Activated CD8-positive, alpha-beta T cell treated with anti-CD3 and anti-CD28 coated beads, Interleukin-2, amount 10 ng/mL, durations not matched to agents 7 days and 5 days (primary cell): ENCODE results near the gene FAM162B. TPM values are rescaled to one million over a fixed set of nuclear protein-coding genes. Genes with fewer than 3 reads are reported as not detected.
"Not testable (repeated sequence)": the region's sequence is repeated elsewhere in the genome, so short reads cannot be mapped to it uniquely, and the experiment has no call there.

Source experiments
- ATAC-seq: fragments of 150-1000 bp; cut with Tn5 transposase; one replicate; pipeline ENCODE4 v1.10.0; 2021; ENCODE audit warnings: moderate library complexity
- CTCF ChIA-PET: fragments of 350-600 bp; sonication (Branson Sonifier 250); formaldehyde crosslinking; loops from one replicate; lab custom pipeline; 2021; ENCODE audit warnings: antibody characterized with exemption; lab: Charles Lee
- POLR2A ChIA-PET: fragments of 350-600 bp; sonication (Branson Sonifier 250); formaldehyde crosslinking; loops from one replicate; lab custom pipeline; 2021; ENCODE audit warnings: antibody characterized with exemption; lab: Charles Lee
- DNase-seq: peaks from one replicate; pipeline ENCODE4 v3.0.0-alpha.2; 2020
- H3K27ac Mint-ChIP-seq: one replicate; pipeline ENCODE4 v1.8.0; 2021; ENCODE audit warnings: mild to moderate bottlenecking, mixed read lengths
- H3K27me3 Mint-ChIP-seq: one replicate; pipeline ENCODE4 v1.8.0; 2021; ENCODE audit warnings: low read depth, mixed read lengths
- H3K36me3 Mint-ChIP-seq: one replicate; pipeline ENCODE4 v1.8.0; 2021; ENCODE audit warnings: low read depth, mixed read lengths
- H3K4me1 Mint-ChIP-seq: one replicate; pipeline ENCODE4 v1.8.0; 2021; ENCODE audit warnings: low read depth, mixed read lengths
- H3K4me3 Mint-ChIP-seq: one replicate; pipeline ENCODE4 v1.8.0; 2021; ENCODE audit warnings: mild to moderate bottlenecking, mixed read lengths
- H3K9me3 Mint-ChIP-seq: one replicate; pipeline ENCODE4 v1.8.0; 2022; ENCODE audit warnings: mixed read lengths; ENCODE audit not compliant: insufficient read depth
- total RNA-seq, 2 experiments: library from RNA; stranded (reverse); gene quantifications; one replicate each; pipeline ENCODE4 v1.2.3, GENCODE V29; 2021

FAM162B gene
- total RNA-seq, 2 experiments from 2014 or later, result not detected

- Mint-ChIP-seq H3K4me3 (no peak overlapping the region), H3K27ac (no peak overlapping the region), H3K4me1 (no peaks in the 10 kb centered on the region), H3K27me3 (no peaks in the 10 kb centered on the region), H3K36me3 (peaks cover 50% of the 10 kb centered on the region), H3K9me3 (no peaks in the 10 kb centered on the region)
- CTCF ChIA-PET, result no interaction called here
- POLR2A ChIA-PET, result no interaction called here
- DNase-seq (no peak), ATAC-seq (no peak)
These were observed 50.8 kb downstream of the FAM162B start for GRCh38 chr6:116714761-116715160.

GRCh38 chr6:116714296-116714695 lies 51.2 kb downstream of the FAM162B start:
- H3K4me1 Mint-ChIP-seq, result no peaks in the 10 kb centered on the region
- POLR2A ChIA-PET, result no interaction called here
- no peak overlapping the region for H3K27ac Mint-ChIP-seq
- H3K36me3 Mint-ChIP-seq, result peaks cover 51% of the 10 kb centered on the region
- ATAC-seq (no peak), DNase-seq (no peak)
- H3K27me3 Mint-ChIP-seq, result no peaks in the 10 kb centered on the region
- H3K9me3 Mint-ChIP-seq, result no peaks in the 10 kb centered on the region
- CTCF ChIA-PET, result no interaction called here
- no peak overlapping the region for H3K4me3 Mint-ChIP-seq

- Mint-ChIP-seq H3K27ac (no peak overlapping the region), H3K9me3 (no peaks in the 10 kb centered on the region), H3K27me3 (no peaks in the 10 kb centered on the region), H3K4me3 (no peak overlapping the region), H3K4me1 (no peaks in the 10 kb centered on the region), H3K36me3 (peaks cover 31% of the 10 kb centered on the region)
- no peak for ATAC-seq
- ChIA-PET POLR2A (no interaction called here), CTCF (interaction anchor here (1.1 kb wide), 1 partner anchor 61 kb away, joined by 3 read pairs; no protein-coding TSS in a partner anchor)
- no peak for DNase-seq
These were observed 59.6 kb downstream of the FAM162B start for GRCh38 chr6:116705917-116706316.

- H3K27ac Mint-ChIP-seq, CTCF ChIA-PET: not testable (repeated sequence)
These were observed 61.6 kb downstream of the FAM162B start for GRCh38 chr6:116703888-116704287.

More at GRCh38 chr6:116703888-116704287, 61.6 kb downstream of the FAM162B start:
- DNase-seq, H3K9me3 Mint-ChIP-seq, H3K27me3 Mint-ChIP-seq, H3K4me3 Mint-ChIP-seq, POLR2A ChIA-PET, H3K4me1 Mint-ChIP-seq, ATAC-seq: not testable (repeated sequence)
- H3K36me3 Mint-ChIP-seq, result peaks cover 35% of the 10 kb centered on the region

Other genes starting within 250 kb of the FAM162B start
- gene TRAPPC3L, start 220.0 kb downstream of the FAM162B start, total RNA-seq, result not detected
- not detected for gene CALHM4, start 212.0 kb downstream of the FAM162B start, total RNA-seq
- 10 to 100 TPM; 39.8 to 45.2 TPM for gene RWDD1, start 194.2 kb downstream of the FAM162B start, total RNA-seq
- under 1 TPM; 0.18 to 0.29 TPM for gene RSPH4A, start 149.2 kb downstream of the FAM162B start, total RNA-seq
- gene ZUP1, start 97.0 kb downstream of the FAM162B start, total RNA-seq, result 10 to 100 TPM; 19.1 to 22.5 TPM
- 10 to 100 TPM in 1 of 2 experiments, 1 to 10 TPM in 1; 9.8 to 11.0 TPM for gene KPNA5, start 84.5 kb downstream of the FAM162B start, total RNA-seq
- not detected for gene GPRC6A, start 63.4 kb upstream of the FAM162B start, total RNA-seq
- gene RFX6, start 111.5 kb upstream of the FAM162B start, total RNA-seq, result not detected